Keratinocyte (primary cell): ENCODE measurements around the gene ZNF202.

ENCODE experiments used
- EZH2 ChIP-seq: IDR thresholded peaks from one replicate; pipeline ENCODE4 v1.6.1; 2012; ENCODE audit warnings: inconsistent platforms, mild to moderate bottlenecking, low read length, moderate library complexity
- TF ChIP-seq, protein P1 (sequence below), 3 experiments: IDR thresholded peaks in 1 of 3; conservative IDR thresholded peaks in 1 of 3; optimal IDR thresholded peaks in 1 of 3; 2 replicates in 2 of 3; 3 replicates in 1 of 3; pipeline versions ENCODE3 to v1.5.1; 2011; ENCODE audit warnings: low read length in 3 of 3, mild to moderate bottlenecking in 3 of 3, moderate library complexity in 2 of 3, control low read depth in 1 of 3, inconsistent platforms in 1 of 3; ENCODE audit not compliant: insufficient read depth in 2 of 3; ENCODE audit errors: extremely low read depth in 1 of 3

DNA sequence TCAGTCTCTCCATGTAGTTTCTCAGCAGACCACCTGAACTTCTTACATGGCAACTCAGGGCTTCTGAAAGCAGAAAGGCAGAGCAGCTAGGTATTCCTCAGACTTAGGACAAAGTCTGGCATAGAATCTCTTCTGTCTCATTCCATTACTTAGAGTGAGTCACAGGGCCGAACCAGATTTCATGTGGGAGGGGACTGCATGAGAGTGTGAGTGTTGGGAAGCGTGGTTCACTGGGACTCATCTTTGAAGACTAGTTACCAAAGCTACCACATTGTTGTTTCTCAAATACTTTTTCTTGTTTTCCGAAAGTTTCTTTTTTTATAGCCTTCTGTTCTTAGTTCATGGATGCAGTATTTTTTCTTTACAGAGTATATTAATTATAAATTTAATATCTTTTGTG is 51.0 kb downstream of the ZNF202 start:
- TF ChIP-seq, protein P1, sequence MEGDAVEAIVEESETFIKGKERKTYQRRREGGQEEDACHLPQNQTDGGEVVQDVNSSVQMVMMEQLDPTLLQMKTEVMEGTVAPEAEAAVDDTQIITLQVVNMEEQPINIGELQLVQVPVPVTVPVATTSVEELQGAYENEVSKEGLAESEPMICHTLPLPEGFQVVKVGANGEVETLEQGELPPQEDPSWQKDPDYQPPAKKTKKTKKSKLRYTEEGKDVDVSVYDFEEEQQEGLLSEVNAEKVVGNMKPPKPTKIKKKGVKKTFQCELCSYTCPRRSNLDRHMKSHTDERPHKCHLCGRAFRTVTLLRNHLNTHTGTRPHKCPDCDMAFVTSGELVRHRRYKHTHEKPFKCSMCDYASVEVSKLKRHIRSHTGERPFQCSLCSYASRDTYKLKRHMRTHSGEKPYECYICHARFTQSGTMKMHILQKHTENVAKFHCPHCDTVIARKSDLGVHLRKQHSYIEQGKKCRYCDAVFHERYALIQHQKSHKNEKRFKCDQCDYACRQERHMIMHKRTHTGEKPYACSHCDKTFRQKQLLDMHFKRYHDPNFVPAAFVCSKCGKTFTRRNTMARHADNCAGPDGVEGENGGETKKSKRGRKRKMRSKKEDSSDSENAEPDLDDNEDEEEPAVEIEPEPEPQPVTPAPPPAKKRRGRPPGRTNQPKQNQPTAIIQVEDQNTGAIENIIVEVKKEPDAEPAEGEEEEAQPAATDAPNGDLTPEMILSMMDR (optimal IDR thresholded peaks at IDR 0.05 in 1 of 3, IDR thresholded peaks at IDR 0.05 in 1 of 3, conservative IDR thresholded peaks at IDR 0.05 in 1 of 3; ENCODE audit: extremely low read depth in 1 of 3, insufficient read depth in 2 of 3, low read length in 3 of 3) = no peak
- TF ChIP-seq EZH2 = no peak
